DMS79 (cell line): Measurements from ENCODE around the gene CCDC88C.
A peak's percentile ranks its signal among the peaks of the same experiment; 100 is the strongest.

Source experiments
- DNase-seq: peaks from one replicate; lab custom pipeline; 2025; lab: John Stamatoyannopoulos, UW

The CCDC88C gene

GRCh38 chr14:91326514-91327249 is 90.9 kb downstream of the CCDC88C start:
- DNase-seq, result peak; percentile 28

GRCh38 chr14:91324606-91325575 is 92.7 kb downstream of the CCDC88C start:
- DNase-seq, result peak; percentile 95

GRCh38 chr14:91323671-91324605 is 93.7 kb downstream of the CCDC88C start:
- peak; percentile 59 for DNase-seq

GRCh38 chr14:91323031-91323430 is 94.6 kb downstream of the CCDC88C start:
- no peak for DNase-seq

- no peak for DNase-seq
Observed at GRCh38 chr14:91322623-91323022, 95.0 kb downstream of the CCDC88C start.

DNA sequence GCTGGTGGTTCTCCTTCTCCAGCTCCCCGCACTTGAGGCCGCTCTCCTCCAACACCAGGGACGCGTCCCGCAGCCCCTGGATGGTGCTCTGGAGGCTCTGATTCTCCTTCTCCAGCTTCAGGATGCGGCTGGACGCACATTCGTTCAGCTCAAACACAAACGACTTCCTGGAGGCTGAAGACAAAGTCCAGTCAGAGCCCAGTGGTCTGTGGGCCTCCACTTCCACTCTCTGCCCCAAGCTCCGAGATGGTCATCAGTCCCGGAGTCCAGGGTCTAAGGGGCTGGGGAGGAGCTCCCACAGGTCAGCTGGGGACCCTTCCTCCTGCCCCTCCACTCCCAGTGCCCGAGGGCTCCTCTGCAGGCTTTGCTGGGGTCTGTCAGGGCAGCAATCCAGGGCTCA is 96.5 kb downstream of the CCDC88C start:
- DNase-seq, result no peak

GRCh38 chr14:91320266-91320665 is 97.4 kb downstream of the CCDC88C start:
- no peak for DNase-seq

DNA sequence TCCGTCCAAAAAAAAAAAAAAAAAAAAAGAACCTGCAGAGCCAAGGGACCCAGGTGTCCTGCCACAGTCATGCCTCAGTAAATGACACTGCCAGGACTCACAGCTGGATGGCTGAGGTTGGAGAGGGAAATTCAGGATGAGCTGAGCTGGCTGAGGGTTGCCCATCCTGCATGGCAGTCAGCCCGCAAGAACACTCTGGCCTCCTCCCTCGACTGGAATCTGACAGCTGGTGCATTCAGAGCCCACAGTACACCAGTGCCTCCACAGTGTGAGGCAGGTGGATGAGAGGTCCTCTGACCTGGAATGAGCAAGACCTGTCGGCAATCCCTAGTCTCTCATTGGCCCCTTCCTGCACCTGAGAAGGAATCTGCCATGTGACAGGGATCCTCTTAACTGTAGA is 98.7 kb downstream of the CCDC88C start:
- no peak for DNase-seq

DNA sequence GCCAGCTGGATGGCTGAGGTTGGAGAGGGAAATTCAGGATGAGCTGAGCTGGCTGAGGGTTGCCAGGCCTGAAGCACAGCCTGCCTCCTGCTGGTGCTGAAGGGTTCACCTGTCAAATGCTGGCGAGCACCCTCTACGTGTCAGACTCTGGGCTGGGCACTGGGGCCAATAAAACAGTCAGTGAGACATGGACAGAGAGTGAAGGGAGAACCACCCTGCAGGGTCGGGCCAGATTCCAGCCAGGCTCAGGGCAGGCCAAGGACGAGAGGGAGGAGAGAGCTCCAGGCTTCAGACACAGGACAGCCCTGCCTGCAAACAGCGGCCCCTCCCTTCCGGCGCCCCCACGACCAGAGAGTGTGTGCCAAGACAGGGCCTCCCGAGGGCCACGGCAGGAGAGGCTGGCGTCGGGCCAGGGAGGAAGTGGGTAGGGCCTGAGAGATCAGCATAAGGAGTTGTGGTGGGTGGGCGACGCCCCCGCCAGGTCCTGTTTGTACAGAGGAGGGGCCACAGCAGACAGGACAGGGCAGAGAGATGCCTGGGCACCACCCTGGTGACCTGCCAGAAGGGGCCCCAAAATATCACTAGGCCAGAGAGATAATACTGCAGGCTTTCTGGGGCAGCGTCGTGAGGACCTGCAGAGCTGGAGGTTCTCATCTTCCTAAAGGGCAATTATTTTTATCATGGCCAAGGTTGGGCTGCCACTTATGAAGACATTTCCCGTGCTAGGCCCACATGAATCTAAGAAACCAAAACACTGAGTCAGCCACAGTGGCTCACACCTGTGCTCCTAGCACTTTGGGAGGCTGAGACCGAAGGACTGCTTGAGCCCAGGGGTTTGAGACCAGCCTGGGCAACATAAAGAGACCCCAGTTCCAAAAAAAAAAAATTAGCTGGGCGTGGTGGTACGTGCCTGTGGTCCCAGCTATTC is 100.0 kb downstream of the CCDC88C start:
- peak; percentile 22 for DNase-seq

DNA sequence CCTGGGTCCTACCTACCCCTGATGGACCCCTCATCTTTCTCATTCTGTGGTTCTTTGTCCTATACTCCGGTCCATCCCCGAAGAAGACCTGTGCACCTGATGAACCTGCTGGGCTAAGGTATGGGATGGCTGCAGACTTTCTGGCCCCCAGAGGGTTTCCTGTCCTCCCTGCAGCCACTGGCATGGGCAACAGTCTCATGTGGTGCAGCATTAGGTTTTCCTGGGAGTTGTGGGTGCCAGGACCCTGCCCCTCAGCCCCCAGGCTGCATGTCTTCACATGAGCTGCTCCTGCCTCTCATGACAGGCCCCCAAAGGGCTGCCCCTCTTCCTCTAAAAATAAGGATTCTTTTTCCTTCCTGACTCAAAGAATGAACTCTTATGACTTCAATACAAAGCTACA is 100.9 kb downstream of the CCDC88C start:
- no peak for DNase-seq

- no peak for DNase-seq
Observed at GRCh38 chr14:91315844-91316267, 101.8 kb downstream of the CCDC88C start.

- no peak for DNase-seq
Observed at GRCh38 chr14:91313852-91314251, 103.8 kb downstream of the CCDC88C start.

- no peak for DNase-seq
Observed at GRCh38 chr14:91313154-91313850, 104.3 kb downstream of the CCDC88C start.

- DNase-seq, result no peak
Observed at GRCh38 chr14:91311284-91311662, 106.3 kb downstream of the CCDC88C start.

GRCh38 chr14:91310606-91311283 is 106.9 kb downstream of the CCDC88C start:
- no peak for DNase-seq

DNA sequence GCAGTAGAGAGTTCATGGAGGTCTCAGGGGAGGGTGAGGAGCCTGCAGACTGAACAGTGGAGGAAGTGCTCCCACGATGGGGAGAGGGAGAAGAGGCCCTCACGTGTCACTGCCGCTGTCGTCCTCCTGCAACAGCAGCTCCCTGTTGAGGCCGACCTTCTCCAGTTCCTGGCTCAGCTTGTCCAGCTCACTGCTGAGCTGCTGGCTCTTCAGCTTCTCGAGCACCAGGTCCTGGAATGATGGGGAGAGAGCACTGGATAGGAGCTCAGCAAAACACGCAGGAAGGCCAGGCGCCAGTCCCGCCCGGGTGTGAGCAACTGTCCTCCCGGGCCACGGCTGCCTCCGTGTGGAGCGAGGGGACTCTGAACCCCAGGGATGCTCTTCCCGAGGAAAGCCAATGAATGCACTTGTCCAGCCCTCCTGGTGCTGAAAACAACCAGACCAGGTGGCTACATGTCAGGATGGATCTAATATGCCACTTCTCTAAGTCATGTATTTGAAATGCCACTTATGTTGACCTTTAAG is 107.8 kb downstream of the CCDC88C start:
- DNase-seq, result no peak

GRCh38 chr14:91308337-91308736 is 109.3 kb downstream of the CCDC88C start:
- DNase-seq, result no peak

- DNase-seq, result no peak
Observed at GRCh38 chr14:91307652-91308051, 110.0 kb downstream of the CCDC88C start.

- no peak for DNase-seq
Observed at GRCh38 chr14:91307046-91307445, 110.6 kb downstream of the CCDC88C start.
